AG09309 (cell line): ENCODE data around the gene CD209.
"Not testable (repeated sequence)": the region's sequence is repeated elsewhere in the genome, so short reads cannot be mapped to it uniquely, and the experiment has no call there.

Experiments used
- DNase-seq: peaks from one replicate; pipeline ENCODE4 v3.0.0-alpha.2; 2010; ENCODE audit warnings: low read depth
- H3K4me3 ChIP-seq: 2 replicates; pipeline ENCODE4 v1.5.1; 2011; ENCODE audit warnings: mild to moderate bottlenecking, low read depth, low read length, moderate library complexity; ENCODE audit not compliant: control insufficient read depth
- CTCF ChIP-seq: IDR thresholded peaks from 2 replicates; pipeline ENCODE4 v1.5.1; 2011; ENCODE audit warnings: mild to moderate bottlenecking, low read depth, low read length, inconsistent platforms; ENCODE audit not compliant: insufficient read depth, control insufficient read depth; ENCODE audit errors: missing control alignments

The CD209 gene

GRCh38 chr19:7759156-7759555, 11.8 kb upstream of the CD209 start:
- DNase-seq: no peak
- H3K4me3 ChIP-seq: no peak overlapping the region
- TF ChIP-seq CTCF: no peak

- no peak overlapping the region for H3K4me3 ChIP-seq
- DNase-seq: no peak
- TF ChIP-seq CTCF: no peak
Observed at GRCh38 chr19:7757358-7757757, 10.0 kb upstream of the CD209 start.

GRCh38 chr19:7756258-7756657, 8.9 kb upstream of the CD209 start:
- DNase-seq: no peak
- no peak for TF ChIP-seq CTCF
- H3K4me3 ChIP-seq: no peak overlapping the region

GRCh38 chr19:7751157-7751783, 3.9 kb upstream of the CD209 start:
- no peak for TF ChIP-seq CTCF
- no peak overlapping the region for H3K4me3 ChIP-seq
- DNase-seq: no peak

- H3K4me3 ChIP-seq: no peak overlapping the region
- TF ChIP-seq CTCF: peak; percentile 21
- DNase-seq: no peak
Observed at GRCh38 chr19:7748756-7749155, 1.4 kb upstream of the CD209 start.

GRCh38 chr19:7748171-7748570, 837 bp upstream of the CD209 start:
- H3K4me3 ChIP-seq: no peak overlapping the region
- DNase-seq: no peak
- TF ChIP-seq CTCF: no peak

GRCh38 chr19:7746306-7746705, 1.0 kb downstream of the CD209 start:
- not testable (repeated sequence) for H3K4me3 ChIP-seq, DNase-seq
